Stimulated activated CD8-positive, alpha-beta memory T cell treated with anti-CD3 and anti-CD28 coated beads, Interleukin-15, amount 100 ng/mL, for 4 hours (primary cell): ENCODE results near the gene KAZN.

Experiments
- DNase-seq, 2 donors: peaks; one replicate each; pipeline ENCODE4 v3.0.0-alpha.2; 2020; ENCODE audit warnings: low read depth in 2 of 2

KAZN gene

DNA sequence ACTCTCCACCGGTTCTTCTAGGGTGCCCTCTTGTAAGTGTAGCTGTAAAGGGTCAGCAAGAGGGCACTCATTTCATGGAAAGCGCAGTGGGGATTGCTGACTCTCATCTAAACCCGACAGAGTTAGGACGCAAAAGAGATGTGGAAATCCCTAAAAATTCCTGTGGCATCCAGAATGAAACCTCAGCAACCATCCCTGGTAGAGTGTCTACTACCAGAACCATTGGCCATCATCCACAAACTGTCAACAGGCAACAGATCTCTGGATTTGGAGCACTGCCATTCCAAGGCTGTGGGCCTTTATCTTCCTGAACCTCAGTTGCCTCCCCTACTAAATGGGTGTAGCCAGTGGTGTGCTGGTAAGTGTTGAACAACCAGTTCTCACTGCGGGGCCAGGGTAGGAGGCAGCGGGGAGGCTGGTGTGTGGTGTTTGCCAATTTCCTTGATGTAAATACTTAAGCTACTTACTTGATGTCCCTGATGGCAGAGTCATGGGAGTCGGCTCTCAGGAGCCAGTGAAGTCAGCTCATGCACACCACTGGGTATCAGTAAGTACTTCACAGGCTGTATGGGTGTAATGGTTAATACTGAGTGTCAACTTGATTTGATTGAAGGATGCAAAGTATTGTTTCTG is 195.8 kb downstream of the KAZN start:
- no peak for DNase-seq

DNA sequence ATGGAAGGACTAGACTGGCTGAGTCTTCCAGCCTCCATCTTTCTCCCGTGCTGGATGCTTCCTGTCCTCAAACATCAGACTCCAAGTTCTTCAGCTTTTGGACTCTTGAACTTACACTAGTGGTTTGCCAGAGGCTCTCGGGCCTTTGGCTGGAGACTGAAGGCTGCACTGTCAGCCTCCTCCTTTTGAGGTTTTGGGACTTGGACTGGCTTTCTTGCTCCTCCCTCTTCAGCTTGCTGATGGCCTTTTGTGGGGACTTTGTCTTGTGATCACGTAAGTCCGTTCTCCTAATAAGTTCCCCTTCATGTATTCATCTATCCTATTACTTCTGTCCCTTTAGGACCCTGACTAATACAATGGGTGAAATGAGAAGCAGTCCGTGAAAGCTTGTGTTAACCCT is 196.4 kb downstream of the KAZN start:
- no peak for DNase-seq

DNA sequence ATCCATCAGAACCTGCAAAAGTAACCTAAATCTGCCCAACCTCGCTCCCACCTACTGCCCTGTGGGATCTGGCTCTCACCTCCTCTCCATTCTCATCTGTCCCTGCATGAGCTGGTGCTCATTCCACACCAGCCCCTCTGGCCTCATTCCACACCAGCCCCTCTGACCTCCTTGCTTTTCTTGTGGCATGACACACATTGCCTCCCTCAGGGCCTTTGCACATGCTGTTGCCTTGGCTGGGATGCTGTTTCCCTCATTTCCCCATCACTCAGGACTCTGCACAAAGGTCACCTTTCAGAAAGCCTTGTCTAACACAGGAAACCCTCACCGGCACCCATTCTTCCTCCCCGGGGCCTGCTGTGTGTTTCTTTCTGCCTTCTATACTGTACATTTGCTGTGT is 197.1 kb downstream of the KAZN start:
- no peak for DNase-seq

DNA sequence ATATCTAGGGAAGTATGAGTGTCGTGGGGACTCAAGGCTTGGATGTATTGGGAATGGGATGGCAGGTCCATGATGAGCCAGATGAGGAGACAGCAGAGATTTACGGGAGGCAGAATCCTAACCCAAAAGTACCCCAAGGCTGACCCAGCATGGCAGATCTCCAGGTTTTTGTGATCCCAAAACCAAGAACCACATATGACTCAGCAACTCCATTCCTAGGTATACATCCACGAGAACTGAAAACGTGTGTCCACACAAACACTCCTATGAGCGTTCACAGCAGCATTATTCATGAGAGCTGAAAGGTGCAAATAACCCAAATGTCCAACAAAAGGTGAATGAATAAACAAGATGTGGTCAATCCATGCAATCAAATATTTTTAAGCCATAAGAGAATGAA is 201.5 kb downstream of the KAZN start:
- no peak for DNase-seq

DNA sequence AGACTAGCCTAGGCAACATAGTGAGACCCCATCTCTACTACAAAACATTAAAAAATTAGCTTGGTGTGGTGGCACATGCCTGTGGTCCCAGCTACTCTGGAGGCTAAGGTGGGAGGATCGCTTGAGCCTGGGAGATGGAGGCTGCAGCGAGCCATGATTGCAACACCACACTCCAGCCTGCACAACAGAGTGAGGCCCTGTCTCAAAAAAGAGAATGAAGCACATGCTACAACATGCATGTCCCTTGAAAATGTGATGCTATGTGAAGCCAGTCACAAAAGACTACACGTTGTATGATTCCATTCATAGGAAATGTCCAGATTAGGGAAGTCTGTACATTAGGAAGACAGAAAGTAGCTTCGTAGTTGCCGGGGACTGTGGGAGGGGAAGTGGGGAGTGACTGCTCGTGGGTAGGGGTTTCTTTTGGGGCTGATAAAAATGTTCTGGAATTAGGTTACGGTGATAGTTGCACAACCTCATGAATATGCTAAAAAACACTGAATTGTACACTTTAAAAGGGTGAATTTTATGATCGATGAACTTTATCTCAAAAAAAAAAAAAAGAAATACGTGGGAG is 202.1 kb downstream of the KAZN start:
- DNase-seq: no peak

DNA sequence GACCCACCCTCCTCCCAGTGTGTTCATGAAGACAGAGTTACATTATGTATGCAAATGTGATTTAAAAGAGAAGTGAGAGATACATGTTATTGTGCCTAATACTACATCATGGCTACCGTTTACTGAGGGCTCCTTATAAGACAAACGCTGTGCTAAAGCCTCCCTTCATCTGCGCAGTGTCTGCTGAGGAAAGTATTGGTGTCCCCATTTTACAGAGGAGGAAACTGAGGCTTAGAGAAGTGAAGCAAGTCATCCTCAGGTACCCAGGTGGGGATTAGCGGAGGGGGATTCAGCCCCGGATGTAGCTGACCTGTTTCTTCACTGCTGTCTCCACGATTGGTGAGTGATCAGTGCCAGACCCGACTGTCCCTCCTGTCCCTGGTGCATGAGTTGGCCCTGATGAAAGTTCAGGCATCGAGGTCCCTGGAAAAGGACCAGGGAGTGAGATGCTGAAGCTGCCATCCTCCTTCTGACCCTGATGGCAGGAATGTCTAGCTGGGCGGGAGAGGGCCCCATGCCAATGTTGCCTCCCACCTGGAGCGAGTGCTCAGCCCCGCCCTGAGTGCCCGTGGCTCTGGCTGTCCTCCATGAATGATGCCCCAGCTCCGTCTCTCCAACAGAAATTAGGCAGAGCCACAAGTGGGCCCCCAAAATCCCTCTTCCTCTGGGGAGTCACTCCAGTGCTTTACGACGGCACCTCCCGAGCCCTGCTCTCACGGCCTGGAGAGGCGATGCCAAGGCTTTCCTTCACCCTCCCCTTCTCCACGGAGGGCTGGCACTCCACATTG is 204.7 kb downstream of the KAZN start:
- no peak for DNase-seq

DNA sequence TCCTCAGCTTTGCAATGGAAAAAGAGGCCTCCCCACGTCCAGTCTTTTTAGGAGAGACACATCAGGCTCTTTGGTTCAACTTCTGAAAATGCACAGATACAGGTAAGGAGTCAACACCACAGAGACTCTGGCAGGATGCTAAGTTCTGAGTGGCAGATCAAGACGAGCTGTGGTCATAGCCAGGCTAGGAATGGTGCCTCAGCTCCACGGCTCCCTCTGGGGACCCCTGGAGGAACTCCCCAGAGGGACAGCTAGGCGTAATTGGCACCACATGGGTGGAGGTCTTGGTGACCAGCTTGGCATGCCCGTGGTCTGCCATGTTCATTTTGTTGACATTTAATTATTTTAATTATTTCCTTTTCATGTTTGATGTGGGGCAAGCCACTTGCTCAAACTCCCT is 206.1 kb downstream of the KAZN start:
- DNase-seq: no peak

DNA sequence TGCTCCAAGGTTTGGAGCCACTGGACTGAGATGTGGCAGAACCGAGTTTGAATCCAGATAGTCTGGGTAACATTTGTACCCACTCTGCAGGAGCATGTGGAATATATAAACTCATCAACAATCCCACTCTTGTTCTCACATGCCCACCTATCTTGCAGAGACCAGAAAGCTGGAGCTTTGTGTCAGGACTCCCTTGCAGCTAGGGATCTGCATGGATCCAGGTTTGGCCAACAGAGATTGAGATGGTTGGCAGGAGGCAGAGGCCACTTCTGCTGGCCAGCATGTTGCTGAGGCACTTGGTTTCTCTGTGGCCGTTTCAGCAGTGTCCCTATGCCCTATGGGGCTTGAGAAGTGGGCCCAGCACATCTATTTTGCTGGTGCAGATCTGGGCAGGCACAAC is 208.3 kb downstream of the KAZN start:
- DNase-seq: no peak

DNA sequence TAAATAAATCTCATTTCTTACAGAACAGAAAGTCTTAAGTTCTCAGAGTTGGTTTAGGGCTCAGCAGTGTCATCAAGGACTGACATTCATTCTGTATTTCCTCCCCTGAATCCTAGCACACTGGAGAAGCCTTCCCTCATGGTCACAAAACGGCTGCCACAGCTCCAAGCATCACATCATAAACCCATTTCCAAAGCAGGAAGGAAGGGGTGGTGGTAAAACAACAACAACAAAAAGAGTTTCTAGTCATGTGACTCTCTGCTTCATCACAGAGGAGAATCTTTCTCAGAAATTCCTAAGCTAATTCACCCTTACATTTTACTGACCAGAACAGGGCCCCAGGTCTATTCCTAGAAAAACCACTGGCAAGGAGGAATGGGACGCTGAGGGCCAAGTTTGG is 210.3 kb downstream of the KAZN start:
- no peak for DNase-seq

DNA sequence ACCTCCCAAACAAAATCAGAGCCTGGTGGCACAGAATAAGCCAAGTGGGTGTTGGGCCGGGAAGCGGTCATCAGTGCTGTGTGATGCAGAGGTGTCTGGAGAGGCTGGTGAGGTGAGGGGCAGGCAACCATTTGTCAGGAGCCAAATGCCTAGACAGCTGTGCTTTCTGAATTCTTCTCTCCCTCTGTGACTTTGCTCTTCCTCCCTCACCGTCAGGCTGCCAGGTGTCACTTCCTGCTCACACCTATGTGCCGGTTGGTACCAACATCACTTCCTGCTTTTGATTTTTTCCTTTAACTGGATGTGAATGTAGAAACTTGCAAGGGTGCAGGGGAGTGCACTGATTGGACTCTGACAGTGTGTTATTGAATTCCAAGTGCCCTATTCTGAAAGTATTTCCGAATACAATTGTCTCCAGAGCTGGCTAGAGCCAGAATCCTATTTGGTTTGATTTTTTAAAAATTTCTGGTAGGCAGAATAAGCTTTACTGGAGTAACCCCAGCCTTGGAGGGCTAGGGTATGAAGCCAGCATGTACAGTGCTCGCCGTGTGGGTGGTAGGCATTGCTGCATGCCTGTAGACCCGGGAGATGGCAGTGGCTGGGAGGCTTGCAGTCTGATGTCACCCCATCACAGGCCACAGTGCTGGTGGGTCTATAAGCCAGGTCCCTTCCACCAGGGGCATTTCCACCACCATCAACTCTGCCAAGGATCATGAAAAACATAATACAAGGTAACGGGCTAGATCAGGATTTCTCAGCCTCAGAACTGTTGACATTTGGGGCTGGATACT is 210.9 kb downstream of the KAZN start:
- no peak for DNase-seq

DNA sequence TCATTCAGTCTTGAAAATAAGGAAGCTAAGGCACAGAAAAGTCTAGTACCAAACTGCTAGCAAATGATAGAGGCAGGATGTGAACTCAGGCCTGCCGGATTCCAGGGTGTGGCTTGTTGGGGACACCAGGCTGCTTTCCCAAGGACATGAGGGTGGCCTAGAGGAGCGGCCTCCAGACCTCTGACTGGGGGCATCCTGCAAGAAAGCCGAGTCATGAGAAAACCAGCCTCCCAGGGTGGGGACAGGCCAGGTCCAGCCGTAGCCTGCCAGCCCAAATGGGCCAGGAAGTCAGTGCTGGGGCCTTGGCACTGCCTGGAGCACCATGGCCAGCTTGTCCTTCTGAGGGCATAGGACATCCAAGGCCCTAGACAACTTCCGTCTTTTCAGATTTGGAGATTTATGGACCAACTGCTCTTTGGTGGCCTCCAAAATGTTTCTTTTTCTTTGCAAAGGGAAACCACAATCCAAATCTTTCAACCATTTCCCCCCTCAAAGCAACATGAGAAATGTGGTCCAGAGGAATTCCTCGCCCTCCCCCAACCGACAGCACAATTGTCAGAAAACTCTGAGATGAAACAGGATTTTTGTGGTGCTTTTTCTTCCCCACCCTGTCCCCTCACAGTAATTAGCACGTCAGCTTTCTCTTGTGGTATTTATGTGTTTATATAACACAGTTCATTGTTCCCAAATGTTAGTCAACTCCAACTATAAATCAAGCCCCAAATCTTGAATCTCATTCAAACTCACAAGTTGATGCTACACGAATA is 212.3 kb downstream of the KAZN start:
- DNase-seq: no peak

DNA sequence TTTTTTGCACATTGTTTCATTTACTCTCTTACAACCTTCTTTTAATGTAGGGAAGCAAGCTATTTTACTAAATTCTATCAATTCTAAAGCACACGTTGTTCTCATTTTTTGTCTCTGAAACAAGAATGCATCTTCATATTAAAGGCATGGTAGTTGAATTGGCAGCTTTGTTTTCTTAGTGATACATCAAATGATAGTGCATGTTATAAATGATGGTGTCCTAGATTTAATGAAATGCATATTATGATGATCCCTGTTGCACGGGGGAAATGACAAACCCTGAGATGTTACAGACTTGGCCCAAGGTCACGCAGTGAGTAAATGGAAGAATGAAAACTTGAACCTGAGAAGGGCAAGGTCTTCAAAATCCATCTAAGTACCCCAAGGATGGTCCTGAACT is 213.1 kb downstream of the KAZN start:
- DNase-seq: no peak

DNA sequence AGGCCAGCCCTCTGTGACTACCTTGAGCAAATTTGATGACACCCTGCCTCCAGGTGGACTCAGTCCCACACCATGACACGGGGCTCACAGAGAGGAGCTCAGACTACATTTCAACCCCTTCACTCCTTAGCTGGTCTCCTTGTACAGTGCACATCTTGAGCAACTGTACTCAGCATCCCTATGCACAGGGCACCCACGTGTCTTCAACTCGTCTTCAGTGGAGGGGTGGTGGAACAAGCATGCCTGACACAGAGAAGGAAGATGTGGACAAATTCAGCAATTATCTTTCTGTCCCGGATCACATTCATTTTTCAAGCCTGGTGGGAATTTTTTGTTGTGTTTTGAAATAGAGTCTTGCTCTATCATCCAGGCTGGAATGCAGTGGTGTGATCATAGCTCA is 213.7 kb downstream of the KAZN start:
- DNase-seq: no peak

DNA sequence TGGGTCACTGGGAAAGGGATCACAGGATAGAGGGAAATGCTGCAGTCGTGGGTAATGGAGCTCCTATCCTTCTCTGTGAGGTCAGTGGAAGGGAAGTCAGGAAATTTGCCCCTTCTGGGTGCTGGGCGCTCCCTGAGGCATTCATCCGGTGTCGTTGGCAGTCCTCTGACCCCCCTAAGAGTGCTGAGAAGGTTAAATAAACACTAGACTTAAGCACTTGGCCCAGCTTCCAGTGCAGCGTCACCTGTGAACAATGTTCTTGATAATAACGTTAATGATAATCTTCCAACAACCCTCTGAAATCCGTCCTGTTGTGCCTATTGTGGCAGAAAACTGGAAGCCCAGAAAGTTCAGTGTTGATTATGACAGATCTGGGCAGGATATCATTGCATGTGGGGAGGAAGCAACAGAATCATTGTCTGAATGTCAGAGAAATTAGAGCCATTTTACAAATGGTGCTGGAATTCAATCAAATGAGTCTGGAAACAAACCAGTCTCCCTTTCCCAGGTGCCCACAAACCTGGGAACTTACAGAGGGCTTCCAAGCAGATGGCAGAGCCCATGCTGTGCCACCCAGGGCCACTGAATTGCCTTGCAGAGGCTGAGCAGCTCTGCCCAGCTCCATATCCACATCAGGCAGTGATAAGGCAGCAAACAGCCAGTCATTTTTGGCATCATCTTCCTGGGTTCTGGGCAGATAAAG is 216.8 kb downstream of the KAZN start:
- DNase-seq: no peak

DNA sequence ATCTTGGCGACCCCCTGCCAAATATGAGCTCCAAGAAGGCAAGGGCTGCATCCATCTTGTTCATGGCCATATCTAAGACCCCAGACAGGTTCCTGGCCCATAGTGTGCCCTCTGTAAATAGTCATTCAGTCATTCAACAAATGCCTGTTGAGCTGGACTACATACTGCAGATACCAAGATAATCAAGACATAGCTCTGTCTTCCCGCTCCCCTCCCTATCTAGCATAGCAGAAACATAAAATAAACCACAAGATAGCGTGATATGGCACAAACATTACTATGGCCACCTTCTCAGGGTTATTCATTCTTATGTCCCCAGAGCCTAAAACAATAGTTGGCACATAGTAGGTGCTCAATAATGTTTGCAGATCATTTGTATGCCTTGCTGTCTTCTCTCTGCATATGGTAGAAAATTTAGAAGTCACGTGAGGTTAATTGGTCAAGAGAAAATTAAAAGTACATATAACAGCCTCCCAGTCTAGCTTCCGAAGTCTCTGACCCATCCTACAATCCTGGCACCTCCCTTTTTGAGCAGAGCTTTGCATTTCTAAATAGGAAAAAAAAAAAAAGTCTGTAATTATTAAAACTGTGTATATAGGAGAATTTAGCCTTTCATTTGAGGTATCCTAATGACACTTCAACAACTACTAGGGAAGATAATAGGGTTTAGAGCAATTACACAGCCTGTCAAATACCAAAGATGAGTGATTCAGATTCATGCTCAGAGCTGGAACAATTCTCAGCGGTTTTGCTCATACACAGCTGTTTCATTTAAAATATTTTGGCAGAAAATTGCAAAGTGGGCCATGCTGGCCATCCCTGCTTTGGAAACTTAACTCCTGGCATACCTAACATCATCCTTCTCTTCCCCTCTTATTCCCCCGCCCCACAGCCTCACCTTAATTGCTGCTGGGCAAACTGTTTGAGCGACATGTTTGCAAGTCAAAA is 219.0 kb downstream of the KAZN start:
- no peak for DNase-seq

DNA sequence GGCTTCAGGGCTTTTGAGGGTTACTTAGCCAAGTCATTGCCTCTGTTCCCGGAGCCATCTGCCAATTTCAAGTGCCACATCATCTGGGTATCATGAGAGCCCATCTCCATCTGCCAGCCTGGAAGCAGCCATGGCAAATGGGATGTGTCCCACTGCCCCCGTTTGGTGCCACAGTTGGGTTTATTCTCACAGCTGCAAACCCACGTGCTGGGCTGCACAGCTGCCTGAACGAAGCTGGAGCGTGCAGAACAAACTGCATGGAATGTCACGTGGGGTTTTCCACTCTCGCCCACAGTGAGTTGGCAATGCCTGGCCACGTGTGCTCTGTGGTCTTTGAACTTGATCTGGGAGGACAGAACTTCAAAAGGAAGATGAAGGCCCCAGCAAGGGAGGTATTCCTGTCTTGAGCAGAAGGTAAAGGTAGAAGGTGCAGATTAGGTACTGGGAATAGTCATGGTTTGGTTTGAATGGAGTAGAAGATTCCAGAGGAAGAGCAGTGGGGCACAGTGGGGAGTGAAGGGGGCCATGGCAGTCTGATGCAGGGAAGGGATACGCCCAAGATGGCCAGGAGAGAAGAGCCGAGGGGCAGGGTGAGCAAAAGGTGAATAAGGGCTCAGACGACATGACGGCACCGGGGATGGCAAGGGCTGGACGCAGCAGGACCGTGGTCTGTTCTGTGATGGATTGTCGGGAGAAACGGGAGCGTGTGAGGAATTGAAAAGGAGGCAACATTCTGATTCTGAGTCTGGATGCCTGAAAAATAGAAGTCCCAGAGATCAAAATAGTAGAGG is 222.0 kb downstream of the KAZN start:
- DNase-seq: no peak

DNA sequence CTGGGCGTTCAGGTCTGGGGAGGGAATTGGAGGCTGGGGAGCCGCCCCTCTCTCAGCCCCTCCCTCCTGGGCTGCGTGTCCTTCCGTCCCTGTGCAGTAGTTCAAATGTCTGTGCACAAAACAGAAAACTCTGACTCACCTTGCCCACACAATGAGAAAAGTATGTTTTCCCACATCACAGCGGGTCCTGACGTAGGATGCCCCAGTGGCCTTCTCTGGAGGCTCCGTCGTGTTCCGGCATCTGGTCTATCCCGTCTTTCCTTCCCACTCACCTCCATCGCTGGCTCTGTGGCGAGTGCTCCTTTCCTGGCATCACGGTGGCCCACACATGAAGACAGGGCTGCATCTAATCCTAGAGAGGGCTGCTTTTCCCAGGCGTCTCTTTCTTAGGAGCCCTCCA is 224.0 kb downstream of the KAZN start:
- DNase-seq: no peak

DNA sequence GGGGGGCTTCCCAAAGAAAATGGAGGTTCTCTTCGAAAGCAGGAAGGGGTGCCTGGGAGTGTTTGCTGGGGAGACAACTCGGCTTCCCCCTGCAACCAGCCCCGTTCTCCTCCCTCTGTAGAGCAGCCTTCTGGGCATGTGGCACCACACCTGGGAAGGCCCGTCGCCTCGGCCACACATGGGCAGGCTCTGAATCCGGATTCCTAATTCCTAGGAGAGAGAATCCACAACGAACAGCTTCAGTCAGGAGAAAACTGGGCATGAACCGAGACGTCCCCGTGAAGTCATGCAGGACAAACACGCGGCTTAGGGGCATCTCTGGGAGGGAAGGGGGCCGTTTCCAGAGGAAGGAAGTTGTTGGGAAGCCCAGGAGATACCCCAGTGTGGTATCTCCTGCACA is 224.5 kb downstream of the KAZN start:
- DNase-seq: no peak

DNA sequence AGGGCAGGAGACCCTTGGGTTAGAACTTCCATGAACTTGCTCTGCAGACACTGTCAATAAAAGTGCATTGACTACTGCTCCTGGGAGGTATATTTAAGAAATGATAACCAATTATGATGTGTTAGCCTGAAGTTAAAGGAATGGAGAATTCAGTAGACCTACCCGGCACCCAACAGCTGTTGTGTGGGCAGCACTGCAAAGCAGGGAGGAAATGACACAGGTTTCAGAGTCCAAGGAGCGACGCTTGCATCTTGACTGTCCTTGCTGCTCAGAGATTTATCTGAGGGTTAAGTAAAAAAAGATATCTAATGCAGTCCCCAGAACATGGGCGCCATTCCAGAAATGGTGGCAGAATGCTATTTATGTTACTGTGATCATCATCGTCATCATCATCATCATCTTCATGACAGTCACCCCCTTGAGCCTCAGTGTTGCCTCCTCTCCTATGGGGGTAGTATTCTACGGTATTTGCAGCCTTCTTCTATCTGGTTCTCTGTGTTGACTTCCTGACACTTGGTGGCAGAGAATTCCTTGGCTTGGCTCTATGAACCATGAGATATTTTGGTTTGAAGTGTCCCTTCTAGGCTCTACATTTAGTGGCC is 225.9 kb downstream of the KAZN start:
- no peak for DNase-seq
